ENCODE results near the gene CDC6.

The CDC6 gene

DNA sequence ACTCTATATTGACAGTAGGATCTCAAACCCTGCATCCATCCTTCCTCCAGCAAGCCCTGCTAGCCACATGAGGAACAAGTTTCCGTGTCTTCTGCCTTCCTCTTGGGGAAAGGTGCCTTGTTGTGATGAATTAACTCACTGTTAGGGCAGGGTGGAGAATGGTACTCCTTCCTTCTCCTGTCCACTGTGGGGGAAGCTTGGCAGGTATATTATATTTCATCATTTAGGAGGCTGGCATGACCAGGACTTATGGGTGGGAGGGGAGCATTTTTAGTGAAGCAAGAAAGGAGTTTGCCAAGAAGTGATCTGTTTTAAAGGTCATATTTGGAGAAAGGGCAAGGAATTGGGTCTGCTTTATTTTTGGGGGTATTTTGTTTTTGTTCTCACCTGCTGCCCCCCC is 9.3 kb upstream of the CDC6 start:
- Histone ChIP-seq H3K4me3 (ENCODE audit: low read length, poor library complexity, severe bottlenecking) (no peak overlapping the region), H3K27me3 (ENCODE audit: insufficient read depth, low read length, poor library complexity, severe bottlenecking) (no peaks in the 10 kb centered on the region), H3K9me3 (ENCODE audit: insufficient read depth, low read depth, low read length) (no peaks in the 10 kb centered on the region), H3K36me3 (ENCODE audit: insufficient read depth, low read length) (peaks cover 70% of the 10 kb centered on the region; the same call in 1 of the 2 replicates), H3K9me2 (replicated peaks; ENCODE audit: low read depth, low read length) (no peaks in the 10 kb centered on the region), H2AFZ (ENCODE audit: low read length) (no peak overlapping the region), H4K20me1 (ENCODE audit: insufficient read depth, low read length, poor library complexity, severe bottlenecking) (no peaks in the 10 kb centered on the region), H3K4me1 (ENCODE audit: insufficient read depth, low read length, poor library complexity, severe bottlenecking) (no peaks in the 10 kb centered on the region), H3K4me2 (ENCODE audit: low read depth, low read length, poor library complexity, severe bottlenecking) (no peak overlapping the region), H3K79me2 (ENCODE audit: insufficient read depth, low read length) (no peaks in the 10 kb centered on the region), H3F3A (ENCODE audit: low read depth) (no peaks in the 10 kb centered on the region), H3K9ac (ENCODE audit: low read depth, low read length, poor library complexity, severe bottlenecking) (no peak overlapping the region)
- TF ChIP-seq CTCF (conservative IDR thresholded peaks at IDR 0.05; ENCODE audit: low read length), result no peak
- no peak for TF ChIP-seq EZH2phosphoT487 (IDR thresholded peaks at IDR 0.05; ENCODE audit: borderline replicate concordance)

- Histone ChIP-seq H3K9me3 (ENCODE audit: insufficient read depth, low read depth, low read length) (no peaks in the 10 kb centered on the region), H3K4me2 (ENCODE audit: low read depth, low read length, poor library complexity, severe bottlenecking) (no peak overlapping the region), H3K9me2 (replicated peaks; ENCODE audit: low read depth, low read length) (no peaks in the 10 kb centered on the region), H3K27me3 (ENCODE audit: insufficient read depth, low read length, poor library complexity, severe bottlenecking) (no peaks in the 10 kb centered on the region), H3K79me2 (ENCODE audit: insufficient read depth, low read length) (no peaks in the 10 kb centered on the region), H4K20me1 (ENCODE audit: insufficient read depth, low read length, poor library complexity, severe bottlenecking) (no peaks in the 10 kb centered on the region), H3K9ac (ENCODE audit: low read depth, low read length, poor library complexity, severe bottlenecking) (no peak overlapping the region), H3K4me1 (ENCODE audit: insufficient read depth, low read length, poor library complexity, severe bottlenecking) (no peaks in the 10 kb centered on the region), H2AFZ (ENCODE audit: low read length) (no peak overlapping the region), H3F3A (ENCODE audit: low read depth) (no peaks in the 10 kb centered on the region), H3K36me3 (ENCODE audit: insufficient read depth, low read length) (peaks cover 61% of the 10 kb centered on the region; the same call in 1 of the 2 replicates), H3K4me3 (ENCODE audit: low read length, poor library complexity, severe bottlenecking) (no peak overlapping the region)
- TF ChIP-seq EZH2phosphoT487 (IDR thresholded peaks at IDR 0.05; ENCODE audit: borderline replicate concordance) (no peak), CTCF (conservative IDR thresholded peaks at IDR 0.05; ENCODE audit: low read length) (no peak)
Observed at GRCh38 chr17:40279402-40279801, 8.3 kb upstream of the CDC6 start.

DNA sequence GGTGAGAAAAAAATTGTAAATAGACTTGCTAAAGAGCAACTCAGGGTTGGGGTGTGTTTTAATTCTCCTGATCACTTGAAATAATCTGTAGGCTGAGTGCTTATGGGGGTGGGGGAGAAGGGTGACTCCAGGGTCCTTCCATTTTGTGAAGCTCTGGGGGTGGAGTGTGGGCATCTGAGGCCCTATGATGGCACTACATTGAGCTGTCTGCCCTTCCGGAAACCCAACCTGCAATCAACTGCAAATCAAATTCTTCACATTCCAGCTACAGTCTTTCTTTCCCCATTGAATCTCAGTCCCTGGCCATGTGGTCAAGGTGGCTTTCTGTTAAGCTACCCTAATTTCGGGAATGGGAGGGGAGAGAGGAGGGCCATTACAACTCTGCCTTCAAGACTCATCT is 6.0 kb upstream of the CDC6 start:
- H3K4me3 ChIP-seq (ENCODE audit: low read length, poor library complexity, severe bottlenecking), result no peak overlapping the region
- peaks cover 47% of the 10 kb centered on the region; the same call in 1 of the 2 replicates for H3K36me3 ChIP-seq (ENCODE audit: insufficient read depth, low read length)
- H3K4me1 ChIP-seq (ENCODE audit: insufficient read depth, low read length, poor library complexity, severe bottlenecking), result no peaks in the 10 kb centered on the region
- no peak for TF ChIP-seq CTCF (conservative IDR thresholded peaks at IDR 0.05; ENCODE audit: low read length)
- no peak for TF ChIP-seq EZH2phosphoT487 (IDR thresholded peaks at IDR 0.05; ENCODE audit: borderline replicate concordance)
- no peak overlapping the region for H3K9ac ChIP-seq (ENCODE audit: low read depth, low read length, poor library complexity, severe bottlenecking)
- no peaks in the 10 kb centered on the region for H3K9me2 ChIP-seq (replicated peaks; ENCODE audit: low read depth, low read length)
- H3F3A ChIP-seq (ENCODE audit: low read depth), result no peaks in the 10 kb centered on the region
- H3K9me3 ChIP-seq (ENCODE audit: insufficient read depth, low read depth, low read length), result no peaks in the 10 kb centered on the region
- no peaks in the 10 kb centered on the region for H3K27me3 ChIP-seq (ENCODE audit: insufficient read depth, low read length, poor library complexity, severe bottlenecking)
- no peak overlapping the region for H3K4me2 ChIP-seq (ENCODE audit: low read depth, low read length, poor library complexity, severe bottlenecking)
- H4K20me1 ChIP-seq (ENCODE audit: insufficient read depth, low read length, poor library complexity, severe bottlenecking), result no peaks in the 10 kb centered on the region
- no peak overlapping the region for H2AFZ ChIP-seq (ENCODE audit: low read length)
- no peaks in the 10 kb centered on the region for H3K79me2 ChIP-seq (ENCODE audit: insufficient read depth, low read length)
